CD8-positive, alpha-beta memory T cell (primary cell): ENCODE data around the gene PLSCR1. TPM values are rescaled to one million over a fixed set of nuclear protein-coding genes. Genes with fewer than 3 reads are reported as not detected.

Experiments
- CTCF ChIA-PET: fragments of 350-600 bp; sonication (Branson Sonifier 250); formaldehyde crosslinking; loops from one replicate; lab custom pipeline; 2021; ENCODE audit warnings: antibody characterized with exemption; lab: Charles Lee
- POLR2A ChIA-PET: fragments of 350-600 bp; sonication (Branson Sonifier 250); formaldehyde crosslinking; loops from one replicate; lab custom pipeline; 2021; ENCODE audit warnings: antibody characterized with exemption; lab: Charles Lee
- DNase-seq, 5 donors: peaks; one replicate each; pipeline versions ENCODE4 v3.0.0 to v3.0.0-alpha.2; 2020 to 2022; ENCODE audit warnings: mixed read lengths in 1 of 5
- H3K27ac ChIP-seq: one replicate; pipeline ENCODE4 v1.7.0; 2013; ENCODE audit warnings: low read depth, mild to moderate bottlenecking, low read length, moderate library complexity
- H3K27me3 ChIP-seq: 2 replicates; pipeline ENCODE4 v1.7.0; 2013; ENCODE audit warnings: low read length, mild to moderate bottlenecking; ENCODE audit not compliant: insufficient read depth, poor library complexity, severe bottlenecking
- H3K36me3 ChIP-seq: 2 replicates; pipeline ENCODE4 v1.7.0; 2013; ENCODE audit warnings: mild to moderate bottlenecking, low read length, moderate library complexity; ENCODE audit not compliant: insufficient read depth
- H3K4me1 ChIP-seq: 2 replicates; pipeline ENCODE4 v1.7.0; 2013; ENCODE audit warnings: mild to moderate bottlenecking, low read length, moderate library complexity; ENCODE audit not compliant: insufficient read depth
- H3K4me3 ChIP-seq: 2 replicates; pipeline ENCODE4 v1.7.0; 2013; ENCODE audit warnings: mild to moderate bottlenecking, low read length
- H3K9me3 ChIP-seq: 2 replicates; pipeline ENCODE4 v1.7.0; 2013; ENCODE audit warnings: mild to moderate bottlenecking, low read length
- H3K27ac Mint-ChIP-seq, 8 donors: one replicate each; pipeline ENCODE4 v1.8.0; 2020 to 2021; ENCODE audit warnings: mixed read lengths in 8 of 8, mild to moderate bottlenecking in 6 of 8, inconsistent platforms in 3 of 8, moderate library complexity in 3 of 8
- H3K27me3 Mint-ChIP-seq, 2 donors: one replicate each; pipeline ENCODE4 v1.8.0; 2020 to 2021; ENCODE audit warnings: mixed read lengths in 2 of 2, mild to moderate bottlenecking in 1 of 2, moderate library complexity in 1 of 2
- H3K36me3 Mint-ChIP-seq, 3 donors: one replicate each; pipeline ENCODE4 v1.8.0; 2020 to 2021; ENCODE audit warnings: mixed read lengths in 3 of 3, inconsistent platforms in 1 of 3, mild to moderate bottlenecking in 1 of 3
- H3K4me1 Mint-ChIP-seq, 3 donors: one replicate each; pipeline ENCODE4 v1.8.0; 2020 to 2021; ENCODE audit warnings: mixed read lengths in 3 of 3, inconsistent platforms in 1 of 3, mild to moderate bottlenecking in 1 of 3
- H3K4me3 Mint-ChIP-seq, 7 donors: one replicate each; pipeline ENCODE4 v1.8.0; 2020 to 2021; ENCODE audit warnings: mixed read lengths in 7 of 7, mild to moderate bottlenecking in 6 of 7, moderate library complexity in 4 of 7, inconsistent platforms in 2 of 7
- H3K9me3 Mint-ChIP-seq, 5 donors: one replicate each; pipeline ENCODE4 v1.8.0; 2020 to 2022; ENCODE audit warnings: mixed read lengths in 5 of 5, mild to moderate bottlenecking in 3 of 5, moderate library complexity in 2 of 5, inconsistent platforms in 1 of 5
- polyA plus RNA-seq: library from polyadenylated mRNA; unstranded; fragments of 300-500 nt; fragmentation: Illumina TruSeq; gene quantifications from one replicate; pipeline ENCODE4 v1.2.3, GENCODE V29; 2021
- total RNA-seq, 2 experiments: library from RNA; stranded (reverse); gene quantifications; one replicate each; pipeline ENCODE4 v1.2.3, GENCODE V29; 2021

Gene PLSCR1
- total and polyA plus RNA-seq, 3 experiments from 2014 or later: 19.1 to 40.8 (median 24.1) TPM

DNA sequence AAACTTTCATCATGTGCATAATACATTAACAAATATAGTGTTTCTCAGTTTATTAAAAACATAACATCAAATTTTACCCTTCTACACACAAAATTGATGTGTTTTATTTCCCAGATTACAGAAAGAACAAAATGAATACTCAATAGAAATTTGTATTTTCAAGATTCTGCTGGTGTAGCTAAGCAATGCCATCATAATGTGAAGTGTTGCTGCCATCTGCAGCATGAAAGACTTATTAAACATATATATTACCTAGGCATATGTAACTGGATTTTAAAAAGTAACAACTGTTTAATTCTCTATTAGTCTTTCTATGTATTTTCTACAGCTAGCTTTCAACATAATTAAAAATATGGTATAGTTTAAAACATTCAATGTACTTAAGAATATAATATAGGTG, 33.3 kb upstream of the PLSCR1 start:
- H3K9me3 ChIP-seq: no peaks in the 10 kb centered on the region
- Mint-ChIP-seq H3K4me1 (no peaks in the 10 kb centered on the region), H3K27ac (no peak overlapping the region), H3K36me3 (no peaks in the 10 kb centered on the region), H3K4me3 (no peak overlapping the region), H3K9me3 (peaks cover 0 to under 1% (median 0%) of the 10 kb centered on the region in 5 donors), H3K27me3 (peaks cover 4% of the 10 kb centered on the region in 2 donors)
- H3K4me1 ChIP-seq: no peaks in the 10 kb centered on the region
- DNase-seq: peak in 4 of 5 donors; percentile 2 to 48 (median 32)
- H3K4me3 ChIP-seq: no peak overlapping the region
- H3K27me3 ChIP-seq: no peaks in the 10 kb centered on the region
- CTCF ChIA-PET: interaction anchor here (0.7 to 2.0 kb wide), 3 partner anchors 22 to 388 kb away, joined by 3 to 12 read pairs (median 3); no protein-coding TSS in a partner anchor
- POLR2A ChIA-PET: no interaction called here
- no peak overlapping the region for H3K27ac ChIP-seq
- no peaks in the 10 kb centered on the region for H3K36me3 ChIP-seq

- Mint-ChIP-seq H3K9me3 (no peaks in the 10 kb centered on the region), H3K27ac (no peak overlapping the region), H3K4me1 (no peaks in the 10 kb centered on the region), H3K4me3 (no peak overlapping the region), H3K27me3 (peaks cover 2% of the 10 kb centered on the region in 2 donors), H3K36me3 (no peaks in the 10 kb centered on the region)
- no peaks in the 10 kb centered on the region for H3K9me3 ChIP-seq
- no peak overlapping the region for H3K27ac ChIP-seq
- H3K27me3 ChIP-seq: no peaks in the 10 kb centered on the region
- no peaks in the 10 kb centered on the region for H3K36me3 ChIP-seq
- no peak for DNase-seq
- no peak overlapping the region for H3K4me3 ChIP-seq
- H3K4me1 ChIP-seq: no peaks in the 10 kb centered on the region
- ChIA-PET CTCF (no interaction called here), POLR2A (no interaction called here)
Measured at GRCh38 chr3:146575636-146576035, 31.2 kb upstream of the PLSCR1 start.

DNA sequence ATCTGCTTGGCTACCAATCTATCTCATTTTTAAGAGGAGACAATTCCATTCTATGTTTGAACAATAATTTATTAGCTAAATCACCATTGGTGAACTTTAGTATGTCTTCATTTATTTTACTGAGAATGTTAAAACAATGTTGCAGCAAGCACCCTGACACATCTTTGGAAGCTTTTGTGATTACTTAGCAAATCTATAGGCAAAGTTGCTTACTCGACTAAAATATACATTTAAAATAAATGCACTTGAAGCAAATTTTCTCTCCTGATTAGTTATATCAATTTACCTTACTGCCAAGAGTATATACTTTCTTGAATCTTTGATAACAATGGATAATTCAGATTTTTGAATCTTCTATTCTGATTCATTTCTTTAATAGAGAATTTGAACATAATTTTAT, 29.8 kb upstream of the PLSCR1 start:
- Mint-ChIP-seq H3K36me3 (no peaks in the 10 kb centered on the region), H3K9me3 (no peaks in the 10 kb centered on the region), H3K4me1 (no peaks in the 10 kb centered on the region), H3K27ac (no peak overlapping the region), H3K27me3 (peaks cover 0 to 2% of the 10 kb centered on the region in 2 donors), H3K4me3 (no peak overlapping the region)
- no peaks in the 10 kb centered on the region for H3K36me3 ChIP-seq
- H3K4me3 ChIP-seq: no peak overlapping the region
- DNase-seq: no peak
- H3K4me1 ChIP-seq: no peaks in the 10 kb centered on the region
- H3K9me3 ChIP-seq: no peaks in the 10 kb centered on the region
- ChIA-PET CTCF (no interaction called here), POLR2A (no interaction called here)
- H3K27ac ChIP-seq: no peak overlapping the region
- no peaks in the 10 kb centered on the region for H3K27me3 ChIP-seq

DNA sequence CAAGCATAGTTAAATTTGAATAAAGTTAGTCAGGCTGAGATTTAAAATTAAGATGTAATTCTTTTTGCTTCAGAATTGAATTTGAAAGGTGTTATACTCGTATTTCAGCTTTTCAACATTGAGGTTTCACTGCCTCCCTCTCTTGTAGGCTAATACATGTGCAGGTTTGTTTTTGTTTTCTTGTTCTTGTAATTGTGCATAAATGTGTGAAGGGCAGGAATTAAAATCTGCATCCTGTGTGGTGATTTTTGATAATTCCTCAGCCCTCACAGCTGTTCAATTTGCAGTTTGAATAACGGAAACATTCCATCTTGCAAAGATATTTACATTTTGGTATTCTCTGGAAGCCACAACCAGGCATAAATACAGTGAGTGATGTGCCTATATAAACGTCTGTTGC, 24.9 kb upstream of the PLSCR1 start:
- Histone ChIP-seq H3K9me3 (no peaks in the 10 kb centered on the region), H3K27me3 (no peaks in the 10 kb centered on the region), H3K27ac (no peak overlapping the region), H3K4me1 (no peaks in the 10 kb centered on the region), H3K4me3 (no peak overlapping the region), H3K36me3 (no peaks in the 10 kb centered on the region)
- Mint-ChIP-seq H3K9me3 (no peaks in the 10 kb centered on the region), H3K27ac (no peak overlapping the region), H3K27me3 (peaks cover 0 to 2% of the 10 kb centered on the region in 2 donors), H3K36me3 (peaks cover 0 to 6% (median 0%) of the 10 kb centered on the region in 3 donors), H3K4me1 (no peaks in the 10 kb centered on the region), H3K4me3 (no peak overlapping the region)
- DNase-seq: no peak
- CTCF ChIA-PET: no interaction called here
- POLR2A ChIA-PET: no interaction called here

GRCh38 chr3:146566138-146566537, 21.7 kb upstream of the PLSCR1 start:
- H3K4me3 ChIP-seq: no peak overlapping the region
- Mint-ChIP-seq H3K4me3 (no peak overlapping the region), H3K27me3 (peaks cover 2 to 10% of the 10 kb centered on the region in 2 donors), H3K27ac (no peak overlapping the region), H3K36me3 (peaks cover 0 to 6% (median 0%) of the 10 kb centered on the region in 3 donors), H3K4me1 (no peaks in the 10 kb centered on the region), H3K9me3 (peaks cover 0 to 4% (median 3%) of the 10 kb centered on the region in 5 donors)
- ChIA-PET CTCF (no interaction called here), POLR2A (no interaction called here)
- H3K27me3 ChIP-seq: no peaks in the 10 kb centered on the region
- no peaks in the 10 kb centered on the region for H3K4me1 ChIP-seq
- H3K36me3 ChIP-seq: no peaks in the 10 kb centered on the region
- no peak overlapping the region for H3K27ac ChIP-seq
- H3K9me3 ChIP-seq: no peaks in the 10 kb centered on the region
- no peak for DNase-seq

DNA sequence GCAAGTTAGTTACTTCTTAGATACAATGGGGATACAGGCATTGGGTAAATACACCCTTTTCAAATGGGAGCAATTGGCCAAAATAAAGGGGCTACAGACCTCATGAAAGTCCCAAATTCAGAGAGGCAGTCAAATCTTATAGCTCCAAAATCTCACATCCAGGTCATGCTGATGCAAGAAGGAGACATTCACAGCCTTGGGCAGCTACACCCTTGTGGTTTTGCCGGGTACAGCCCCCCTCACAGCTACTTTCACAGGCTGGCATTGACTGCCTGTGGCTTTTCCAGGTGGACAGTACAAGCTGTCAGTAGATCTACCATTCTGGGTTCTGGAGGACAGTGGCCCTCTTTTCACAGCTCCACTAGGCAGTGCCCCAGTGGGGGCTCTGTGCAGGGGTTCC, 17.5 kb upstream of the PLSCR1 start:
- Histone ChIP-seq H3K27ac (no peak overlapping the region), H3K4me1 (no peaks in the 10 kb centered on the region), H3K4me3 (no peak overlapping the region), H3K9me3 (no peaks in the 10 kb centered on the region), H3K27me3 (no peaks in the 10 kb centered on the region), H3K36me3 (no peaks in the 10 kb centered on the region)
- Mint-ChIP-seq H3K4me3 (no peak overlapping the region), H3K9me3 (peaks cover 0 to 4% (median 3%) of the 10 kb centered on the region in 5 donors), H3K27ac (no peak overlapping the region), H3K27me3 (peaks cover 4 to 10% of the 10 kb centered on the region in 2 donors), H3K4me1 (no peaks in the 10 kb centered on the region), H3K36me3 (peaks cover 0 to 6% (median 0%) of the 10 kb centered on the region in 3 donors)
- DNase-seq: no peak
- ChIA-PET POLR2A (no interaction called here), CTCF (no interaction called here)

- ChIA-PET CTCF (no interaction called here), POLR2A (no interaction called here)
- peaks cover 4 to 10% of the 10 kb centered on the region in 2 donors for H3K27me3 Mint-ChIP-seq
- no peaks in the 10 kb centered on the region for H3K4me1 Mint-ChIP-seq
- H3K36me3 Mint-ChIP-seq: peaks cover 0 to 6% (median 0%) of the 10 kb centered on the region in 3 donors
- Histone ChIP-seq H3K9me3 (no peaks in the 10 kb centered on the region), H3K27ac (no peak overlapping the region), H3K4me1 (no peaks in the 10 kb centered on the region), H3K4me3 (no peak overlapping the region), H3K36me3 (no peaks in the 10 kb centered on the region), H3K27me3 (no peaks in the 10 kb centered on the region)
- no peak overlapping the region for H3K4me3 Mint-ChIP-seq
- H3K27ac Mint-ChIP-seq: no peak overlapping the region
- H3K9me3 Mint-ChIP-seq: peaks cover 0 to 4% (median 3%) of the 10 kb centered on the region in 5 donors
- DNase-seq: no peak
Measured at GRCh38 chr3:146561463-146561862, 17.1 kb upstream of the PLSCR1 start.

GRCh38 chr3:146560678-146561077, 16.3 kb upstream of the PLSCR1 start:
- peaks cover 4 to 10% of the 10 kb centered on the region in 2 donors for H3K27me3 Mint-ChIP-seq
- H3K4me3 Mint-ChIP-seq: no peak overlapping the region
- no peaks in the 10 kb centered on the region for H3K36me3 ChIP-seq
- no peak overlapping the region for H3K4me3 ChIP-seq
- no peaks in the 10 kb centered on the region for H3K36me3 Mint-ChIP-seq
- no peaks in the 10 kb centered on the region for H3K27me3 ChIP-seq
- no peaks in the 10 kb centered on the region for H3K9me3 ChIP-seq
- no peak for DNase-seq
- H3K4me1 ChIP-seq: no peaks in the 10 kb centered on the region
- CTCF ChIA-PET: no interaction called here
- H3K27ac ChIP-seq: no peak overlapping the region
- POLR2A ChIA-PET: no interaction called here
- H3K4me1 Mint-ChIP-seq: no peaks in the 10 kb centered on the region
- H3K9me3 Mint-ChIP-seq: peaks cover 0 to 4% (median 3%) of the 10 kb centered on the region in 5 donors
- no peak overlapping the region for H3K27ac Mint-ChIP-seq
